Erythroblast (primary cell): Measurements from ENCODE around the gene ZEB2.

Experiments used
- GATA1 ChIP-seq: IDR thresholded peaks from 2 replicates; pipeline ENCODE4 v1.6.1; 2011; ENCODE audit warnings: low read depth, mild to moderate bottlenecking, control low read depth, low read length, moderate library complexity
- POLR2A ChIP-seq: IDR thresholded peaks from 2 replicates; pipeline ENCODE4 v1.6.1; 2011; ENCODE audit warnings: mild to moderate bottlenecking, low read length

- no peak for TF ChIP-seq POLR2A
- no peak for TF ChIP-seq GATA1
Measured at GRCh38 chr2:144390424-144391020, 129.4 kb downstream of the ZEB2 start.
